Stimulated activated CD4-positive, alpha-beta T cell treated with anti-CD3 and anti-CD28 coated beads, Interleukin-15, amount 100 ng/mL, for 24 hours (primary cell): ENCODE results near the gene GCK.
"Not testable (repeated sequence)": the region's sequence is repeated elsewhere in the genome, so short reads cannot be mapped to it uniquely, and the experiment has no call there.

Experiments
- DNase-seq: peaks from one replicate; pipeline ENCODE4 v3.0.0-alpha.2; 2020

GCK gene

DNA sequence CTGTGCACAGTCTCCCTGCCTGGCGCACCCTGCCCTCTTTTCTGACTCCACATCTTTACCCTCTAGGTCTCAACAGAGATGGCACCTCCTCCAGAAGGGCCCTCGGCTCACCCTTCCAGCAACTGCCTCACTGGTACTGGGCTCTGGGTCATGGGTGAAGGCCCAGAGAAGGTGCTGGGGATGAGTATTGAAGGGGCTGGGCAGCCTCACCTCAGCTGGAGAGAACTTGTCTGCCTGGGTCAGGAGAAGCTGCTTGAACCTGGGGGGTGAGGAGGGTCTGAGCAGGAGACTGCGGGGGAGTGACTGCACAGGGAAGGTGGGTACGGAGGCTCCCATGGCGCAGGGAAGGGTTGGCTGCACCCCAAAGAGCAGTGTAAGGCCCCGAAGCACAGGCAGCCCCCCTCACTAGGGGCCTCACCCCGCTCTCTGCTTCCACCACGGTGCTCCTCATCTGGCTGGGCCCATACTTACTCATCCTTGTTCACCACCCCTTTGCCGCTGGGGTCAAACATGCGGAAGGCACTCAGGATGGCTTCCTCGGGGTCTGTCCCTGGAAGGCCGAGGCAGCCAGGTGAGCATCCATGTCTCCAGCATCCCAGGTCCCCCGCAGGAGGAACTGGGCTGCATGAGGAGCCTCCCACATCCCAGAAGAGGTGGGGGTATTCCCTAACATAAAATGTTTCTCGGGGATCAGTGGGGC lies 49.8 kb downstream of the GCK start:
- no peak for DNase-seq

DNA sequence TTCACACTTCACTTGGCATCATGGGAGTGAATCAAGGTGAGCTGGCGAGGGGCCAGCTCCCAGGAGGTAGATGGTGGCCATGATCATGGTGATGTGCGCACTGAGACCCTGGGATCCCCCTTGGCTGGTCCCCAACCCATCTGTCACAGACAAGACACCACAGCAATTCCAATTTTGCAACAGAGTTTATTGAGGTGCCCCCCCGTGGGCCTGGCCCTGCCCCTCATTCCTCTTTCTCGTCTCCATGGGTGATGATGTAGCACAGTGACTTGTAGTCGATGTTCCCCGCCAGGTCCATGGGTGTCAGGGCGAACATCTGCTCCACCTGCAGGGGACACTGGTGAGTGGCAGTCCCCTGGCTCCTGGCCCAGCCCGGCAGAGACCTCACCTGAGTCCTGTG lies 50.5 kb downstream of the GCK start:
- DNase-seq = no peak

- no peak for DNase-seq
These were observed 52.5 kb downstream of the GCK start for GRCh38 chr7:44136731-44137130.

DNA sequence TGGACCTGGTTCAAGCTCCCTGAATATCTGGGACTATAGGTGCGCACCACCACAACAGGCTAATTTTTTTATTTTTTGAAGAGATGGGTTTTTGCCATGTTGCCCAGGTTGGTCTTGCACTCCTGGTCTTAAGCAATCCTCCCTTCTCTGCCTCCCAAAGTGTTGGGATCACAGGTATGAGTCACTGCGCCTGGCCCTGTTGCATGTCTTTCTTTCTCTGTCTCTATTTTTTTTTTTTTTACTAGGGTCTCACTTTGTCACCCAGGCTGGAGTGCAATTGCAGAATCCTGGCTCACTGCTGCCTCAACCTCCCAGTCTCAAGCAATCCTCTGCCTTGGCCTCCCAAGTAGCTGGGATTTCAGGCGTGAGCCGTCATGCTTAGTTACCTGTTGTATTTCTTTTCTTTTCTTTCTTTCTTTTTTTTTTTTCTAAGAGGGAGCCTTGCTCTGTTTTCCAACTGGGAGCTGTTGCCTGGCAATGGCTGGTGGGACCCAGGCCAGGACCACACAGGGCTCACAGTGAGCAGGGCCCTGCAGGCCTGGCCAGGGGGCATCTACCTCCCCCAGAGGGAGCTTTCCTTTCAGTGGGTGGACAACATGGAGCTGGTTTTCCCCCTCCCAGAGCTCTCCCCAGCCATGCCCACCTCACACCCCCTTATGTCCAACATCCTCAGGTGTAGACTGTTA lies 54.2 kb downstream of the GCK start:
- no peak for DNase-seq

DNA sequence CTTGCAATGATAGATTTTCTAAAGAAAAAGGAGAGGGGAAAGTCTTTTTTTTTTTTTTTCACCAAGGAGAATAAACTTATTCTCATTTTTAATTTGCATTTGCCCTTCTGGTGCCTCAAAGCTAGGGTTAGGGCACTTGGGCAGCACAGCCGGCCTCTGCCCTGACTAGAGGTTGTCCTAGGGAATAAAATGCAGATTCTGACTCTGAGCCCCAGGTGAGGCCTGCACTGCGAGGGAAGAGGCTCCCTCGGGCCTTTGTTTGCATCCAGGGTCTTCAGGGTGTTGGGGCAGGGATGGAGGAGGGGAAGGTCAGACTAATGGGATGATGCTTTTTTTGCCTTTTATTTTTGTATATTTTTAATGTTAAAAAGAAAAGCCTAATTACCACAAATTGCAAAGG lies 55.9 kb downstream of the GCK start:
- DNase-seq = no peak

DNA sequence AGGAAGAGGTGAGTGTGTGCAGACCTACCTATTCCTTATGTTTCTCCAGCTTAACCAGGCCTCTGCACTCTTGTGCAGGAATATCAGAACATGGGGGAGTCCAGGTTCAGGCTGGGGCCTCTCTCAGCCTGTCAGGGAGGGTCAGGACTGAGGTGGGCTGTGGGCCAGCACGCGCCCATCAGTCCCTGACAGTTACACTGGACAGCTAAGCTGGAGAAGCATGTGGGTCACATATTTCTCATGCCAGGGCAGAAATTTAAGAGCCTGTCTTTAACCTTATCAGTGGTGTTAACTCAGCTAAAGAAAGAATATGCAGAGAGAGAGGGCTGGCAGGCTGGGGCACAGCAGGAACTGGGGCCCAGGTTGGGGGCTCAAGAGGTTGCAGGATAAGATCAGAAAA lies 57.2 kb downstream of the GCK start:
- DNase-seq = no peak

DNA sequence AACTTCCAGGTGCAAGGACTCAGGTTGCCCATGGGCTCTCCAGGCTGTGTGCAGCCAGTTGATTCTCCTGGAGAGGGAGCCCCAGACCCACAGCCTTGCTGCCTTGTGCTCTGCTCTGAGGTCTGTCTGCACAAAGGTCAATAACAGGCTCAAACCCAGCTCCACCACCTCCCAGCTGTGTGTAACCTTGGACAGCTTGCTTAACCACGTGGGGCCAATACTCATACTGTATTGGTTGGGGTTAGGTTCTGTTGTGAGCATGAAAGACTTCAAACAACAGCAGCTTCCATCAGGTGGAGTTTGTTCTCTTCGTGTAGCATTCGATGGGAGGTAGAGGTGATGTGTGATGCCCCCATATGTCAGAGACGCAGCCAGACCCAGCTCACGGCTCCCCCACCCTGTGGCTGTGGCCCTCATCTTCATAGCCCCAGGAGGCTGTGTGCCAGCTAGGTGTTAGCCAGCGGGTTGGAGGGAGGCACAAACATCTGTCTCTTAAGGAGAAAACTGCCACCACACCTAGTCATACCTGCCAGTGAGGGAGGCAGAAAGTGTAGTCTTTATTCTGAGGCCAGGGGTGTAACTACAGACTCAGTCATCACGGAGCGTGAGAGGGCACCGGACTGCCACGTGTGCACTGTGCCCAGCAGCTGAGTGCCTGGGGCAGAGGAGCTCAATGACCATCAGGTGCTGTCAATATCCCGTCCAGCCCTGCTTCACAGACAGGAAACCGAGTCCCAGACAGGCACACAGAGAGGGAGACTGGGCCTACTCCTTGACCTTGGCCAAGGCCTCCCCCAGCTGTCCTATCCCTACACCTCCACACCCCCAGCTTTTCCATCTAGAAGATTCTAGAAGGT lies 57.8 kb downstream of the GCK start:
- no peak for DNase-seq

GRCh38 chr7:44128721-44129582 lies 60.3 kb downstream of the GCK start:
- DNase-seq = no peak

- no peak for DNase-seq
These were observed 62.1 kb downstream of the GCK start for GRCh38 chr7:44127161-44127560.

- not testable (repeated sequence) for DNase-seq
These were observed 62.7 kb downstream of the GCK start for GRCh38 chr7:44126574-44126973.

DNA sequence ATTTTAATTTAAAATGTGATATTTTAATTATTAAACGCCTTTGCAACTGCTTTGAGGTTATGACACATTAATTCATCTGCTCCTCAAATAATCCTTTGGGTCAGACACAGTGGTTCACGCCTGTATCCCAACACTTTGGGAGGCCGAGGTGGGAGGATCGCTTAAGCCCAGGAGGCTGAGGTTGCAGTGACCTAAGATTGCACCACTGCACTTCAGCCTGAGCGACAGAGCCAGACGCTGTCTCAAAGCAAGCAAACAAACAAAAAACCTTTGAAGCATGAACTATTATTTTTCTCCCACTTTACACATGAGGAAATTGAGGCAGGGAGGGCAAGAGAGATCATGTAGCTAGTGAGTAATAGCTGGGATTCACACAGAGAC lies 64.4 kb downstream of the GCK start:
- DNase-seq = no peak

GRCh38 chr7:44123190-44124003 lies 65.8 kb downstream of the GCK start, which contains the start of gene POLD2:
POLD2 (minus strand) TSS chr7:44123548; CDS start chr7:44122053, 1,495 bp downstream.
- peak; percentile 100 for DNase-seq

GRCh38 chr7:44122529-44122928 lies 66.7 kb downstream of the GCK start:
- DNase-seq = no peak

DNA sequence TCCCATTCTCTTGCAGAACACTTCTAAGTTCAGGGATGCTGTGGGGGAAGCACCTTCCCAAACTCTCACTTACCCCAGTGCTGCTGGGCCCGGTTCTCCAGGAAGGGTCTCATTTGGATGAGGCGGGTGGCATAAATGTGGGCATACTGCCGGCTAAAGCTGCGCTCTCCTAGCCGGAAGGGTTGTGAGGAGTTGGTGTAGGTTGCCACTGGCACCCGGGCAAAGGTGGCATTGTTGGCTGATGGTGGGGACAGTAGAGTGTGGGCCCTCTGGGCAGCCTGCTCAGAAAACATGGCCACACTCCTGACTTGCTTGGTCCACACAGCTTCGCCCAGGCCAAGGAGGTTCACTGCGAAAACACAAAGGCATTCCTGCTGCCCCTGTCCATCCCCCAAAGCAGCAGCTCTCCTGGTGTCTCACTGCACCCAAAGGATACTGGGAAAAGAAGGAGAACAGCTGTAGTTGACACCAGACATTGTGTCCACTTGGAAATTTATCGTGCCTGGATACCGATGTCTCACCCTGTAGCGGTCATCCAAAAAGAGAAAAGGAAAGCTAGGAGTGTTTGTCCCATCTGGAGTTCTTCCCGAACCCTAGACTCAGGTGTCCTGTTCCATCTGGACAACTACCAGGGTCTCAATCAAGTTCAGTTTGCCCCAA lies 67.3 kb downstream of the GCK start:
- no peak for DNase-seq

- no peak for DNase-seq
These were observed 68.8 kb downstream of the GCK start for GRCh38 chr7:44120395-44120794.

DNA sequence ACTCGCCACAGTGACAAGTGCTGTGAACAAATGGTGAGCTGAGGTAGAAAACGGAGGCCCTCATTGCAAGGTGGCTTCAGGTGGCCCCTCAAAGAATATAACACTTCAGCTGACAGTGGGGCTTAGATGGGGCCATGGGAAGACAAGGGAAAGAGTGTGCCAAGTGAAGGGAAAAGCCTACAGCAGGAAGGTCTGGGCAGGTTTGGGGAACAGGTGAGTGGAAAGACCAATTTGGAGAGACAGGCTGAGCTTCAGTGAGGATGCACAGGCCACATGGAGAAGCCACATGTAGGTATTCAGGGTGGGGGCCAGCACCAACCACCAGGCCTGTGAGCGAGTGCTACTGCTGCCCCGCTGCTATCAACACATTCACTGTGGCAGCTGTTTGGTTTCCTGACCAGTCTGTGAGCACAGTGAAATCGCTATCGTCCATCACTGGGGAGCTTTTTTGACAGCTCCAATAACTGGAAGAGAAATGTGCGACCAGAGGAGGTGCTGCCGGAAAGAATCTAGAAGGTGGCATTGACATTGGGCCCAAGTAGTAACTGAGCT lies 69.3 kb downstream of the GCK start:
- no peak for DNase-seq

GRCh38 chr7:44117801-44118429 lies 71.3 kb downstream of the GCK start:
- no peak for DNase-seq

DNA sequence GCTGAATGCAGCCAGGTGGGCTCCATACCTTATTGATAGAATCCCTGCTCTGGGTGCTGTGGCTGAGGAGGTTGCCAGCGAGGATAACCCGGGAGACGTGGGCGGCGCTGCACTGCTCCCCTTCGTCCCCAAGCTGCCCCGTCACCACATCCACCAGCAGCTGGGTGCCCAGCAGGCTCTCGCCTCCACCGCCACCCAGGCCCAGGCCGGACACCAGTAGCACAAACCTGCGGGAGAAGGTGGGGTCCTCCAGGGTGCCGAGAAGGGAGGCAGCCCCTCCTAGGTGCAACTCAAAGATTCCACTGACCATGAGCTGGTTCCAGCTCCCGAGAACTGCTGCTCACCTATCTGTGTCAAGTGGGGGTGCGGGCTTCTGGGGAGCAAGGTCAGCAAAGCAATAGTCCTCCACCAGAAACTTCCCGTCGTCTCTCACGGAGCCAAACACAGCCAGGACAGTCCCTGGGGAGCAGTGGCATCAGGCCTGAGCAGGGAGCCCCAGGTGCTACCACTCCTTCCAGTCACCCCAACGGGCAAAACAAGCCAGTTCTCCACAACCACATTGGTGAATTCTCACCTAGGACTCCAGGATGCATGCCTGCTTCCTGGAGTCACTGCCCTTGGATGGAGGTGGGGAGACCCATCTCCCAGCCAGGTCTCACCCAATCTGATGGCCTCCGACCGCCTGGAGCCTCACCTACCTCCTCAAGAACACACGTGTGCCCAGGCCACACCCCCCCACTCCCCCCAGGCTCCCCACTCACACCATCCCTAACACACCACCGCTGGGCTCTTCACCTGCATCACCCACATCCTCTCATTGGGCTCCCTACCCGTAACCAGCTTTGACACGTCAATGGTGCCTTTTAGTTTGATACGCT lies 72.2 kb downstream of the GCK start:
- no peak for DNase-seq

- DNase-seq = no peak
These were observed 73.0 kb downstream of the GCK start for GRCh38 chr7:44116087-44116788.
